Measurements from ENCODE around the gene PDXK. TPM values are rescaled to one million over a fixed set of nuclear protein-coding genes. Genes with fewer than 3 reads are reported as not detected.

PDXK gene
- total RNA-seq, 1 experiment from 2014 or later, result 104 TPM

DNA sequence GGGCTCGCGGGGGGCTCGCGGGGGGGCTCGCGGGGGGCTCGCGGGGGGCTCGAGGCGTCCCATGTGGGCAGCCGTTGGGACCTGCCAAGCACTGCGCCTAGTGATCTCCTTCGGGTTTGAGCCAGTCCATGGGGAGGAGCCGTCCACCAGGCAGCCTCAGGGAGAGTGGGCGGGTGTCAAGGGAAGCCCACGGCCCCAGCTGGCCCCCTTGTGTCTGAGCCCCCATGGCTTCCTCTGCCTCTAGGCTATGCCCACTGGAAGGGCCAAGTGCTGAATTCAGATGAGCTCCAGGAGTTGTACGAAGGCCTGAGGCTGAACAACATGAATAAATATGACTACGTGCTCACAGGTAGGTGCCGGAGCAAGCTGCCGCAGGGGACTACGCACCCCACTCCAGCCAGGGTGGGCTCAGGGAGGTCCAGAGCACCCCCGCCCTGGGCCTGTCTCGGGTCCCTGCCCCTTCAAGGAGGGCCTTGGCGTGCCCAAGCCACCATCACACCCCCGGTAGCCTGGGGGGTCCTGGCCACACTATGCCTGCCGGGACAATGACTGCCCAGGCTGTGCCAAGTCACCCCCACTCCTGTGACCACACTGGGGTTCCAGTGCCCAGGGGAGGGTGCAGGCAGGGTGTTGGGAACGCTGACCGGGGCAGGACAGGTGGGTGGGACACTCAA, 22.6 kb downstream of the PDXK start:
- no peak for DNase-seq (ENCODE audit: low read depth)

GRCh38 chr21:43743947-43744346, 25.0 kb downstream of the PDXK start:
- no peak for DNase-seq (ENCODE audit: low read depth)

- DNase-seq (ENCODE audit: low read depth), result no peak
These were observed 25.8 kb downstream of the PDXK start for GRCh38 chr21:43744725-43745124.

- DNase-seq (ENCODE audit: low read depth), result no peak
These were observed 27.0 kb downstream of the PDXK start for GRCh38 chr21:43745772-43746517.

- DNase-seq (ENCODE audit: low read depth), result no peak
These were observed 29.7 kb downstream of the PDXK start for GRCh38 chr21:43748622-43749021.

DNA sequence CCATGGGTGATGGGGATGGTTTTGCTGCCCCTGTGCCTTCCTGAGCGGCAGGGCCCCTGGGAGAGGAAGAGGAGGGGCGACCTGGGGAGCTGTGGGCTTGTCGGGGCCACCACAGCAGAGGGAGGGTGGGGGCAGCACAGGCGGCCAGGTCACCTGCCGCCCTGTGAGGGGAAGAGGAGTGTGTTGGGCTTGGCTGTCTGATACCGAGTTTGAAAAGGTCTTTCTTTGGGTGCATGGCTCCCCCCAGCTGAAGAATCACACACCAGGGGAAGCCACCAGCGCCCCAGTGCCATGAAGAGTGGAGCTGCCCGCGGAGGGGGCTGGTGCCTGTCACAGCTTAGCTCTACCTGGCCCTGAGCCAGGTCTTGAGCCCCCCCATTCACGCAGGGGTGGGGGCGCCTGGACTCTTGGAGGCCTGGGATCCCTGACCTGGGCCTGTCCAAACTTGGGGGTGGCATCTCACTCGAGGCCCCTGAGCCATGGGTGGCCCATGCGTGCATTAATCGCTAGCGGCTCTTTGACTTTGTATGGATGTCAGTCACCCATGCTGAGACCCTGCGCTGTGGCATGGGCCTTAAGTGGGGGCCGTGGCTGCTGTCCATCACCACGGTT, 30.8 kb downstream of the PDXK start:
- DNase-seq (ENCODE audit: low read depth), result no peak

GRCh38 chr21:43750339-43751033, 31.6 kb downstream of the PDXK start:
- no peak for DNase-seq (ENCODE audit: low read depth)

- DNase-seq (ENCODE audit: low read depth), result no peak
These were observed 33.1 kb downstream of the PDXK start for GRCh38 chr21:43751955-43752591.

DNA sequence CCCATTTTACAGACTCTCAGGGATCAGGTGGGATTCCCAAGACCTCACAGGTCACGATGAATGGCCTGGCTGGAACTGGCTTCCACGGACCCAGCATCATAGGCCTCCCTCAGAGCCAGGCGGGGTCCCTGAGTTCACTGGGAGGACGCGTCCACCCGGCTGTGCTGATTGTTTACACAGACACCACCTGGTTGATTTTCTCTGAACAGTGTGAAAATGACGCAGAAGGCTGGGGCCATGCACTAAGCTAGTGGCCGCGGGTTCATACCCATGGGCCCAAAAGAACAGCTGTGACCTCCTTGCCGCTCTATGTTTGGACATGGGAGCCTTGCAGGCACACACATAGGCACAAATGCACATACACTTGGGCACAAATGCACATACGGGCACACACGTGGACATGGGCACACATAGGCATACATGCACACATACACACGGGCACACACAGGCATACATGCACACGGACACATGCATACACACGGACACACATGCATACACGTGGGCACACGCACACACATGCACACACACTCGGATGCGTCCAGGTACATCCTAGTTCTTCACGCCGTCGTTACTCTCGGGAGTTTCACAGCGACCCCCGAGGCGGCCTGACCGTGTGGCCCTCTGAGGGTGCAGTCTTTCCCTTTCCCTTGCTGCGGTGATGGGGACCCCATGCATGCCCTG, 34.0 kb downstream of the PDXK start:
- DNase-seq (ENCODE audit: low read depth), result no peak

GRCh38 chr21:43753439-43753799, 34.5 kb downstream of the PDXK start:
- no peak for DNase-seq (ENCODE audit: low read depth)

- no peak for DNase-seq (ENCODE audit: low read depth)
These were observed 36.2 kb downstream of the PDXK start for GRCh38 chr21:43754948-43755781.

DNA sequence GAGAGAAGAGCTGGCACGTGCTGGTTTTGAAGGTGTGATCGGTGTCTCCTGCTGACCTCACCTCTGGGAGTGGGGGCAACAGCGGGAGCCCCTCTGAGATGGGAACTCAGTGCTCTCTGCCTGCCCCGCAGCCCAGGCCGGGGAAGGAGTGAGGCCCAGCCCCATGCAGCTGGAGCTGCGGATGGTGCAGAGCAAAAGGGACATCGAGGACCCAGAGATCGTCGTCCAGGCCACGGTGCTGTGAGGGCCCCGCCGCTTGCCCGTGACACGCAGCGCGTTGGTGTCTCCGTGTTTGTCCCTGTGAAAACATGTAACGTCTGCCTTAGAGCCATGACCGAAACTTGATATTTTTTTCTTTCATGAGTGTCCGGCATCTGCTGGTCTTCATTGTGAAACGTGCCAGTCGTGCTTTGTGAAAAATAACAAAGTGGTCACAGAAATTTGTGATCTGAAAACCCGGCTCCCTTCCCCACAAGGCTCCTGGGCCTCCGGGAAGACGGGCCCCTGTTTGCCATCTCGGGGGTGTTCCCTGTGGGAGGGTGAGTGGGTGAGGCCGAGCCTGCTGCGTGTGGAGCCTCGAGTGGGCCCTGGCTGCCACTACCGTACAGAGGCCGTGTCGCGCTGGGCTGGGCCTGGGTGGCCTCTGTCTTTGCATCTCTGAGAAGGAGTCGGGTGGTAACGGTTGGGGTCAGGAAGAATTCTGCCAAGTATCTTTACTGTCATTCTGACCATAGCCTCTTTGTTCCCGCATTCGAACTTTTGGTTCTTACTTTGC, 37.1 kb downstream of the PDXK start:
- no peak for DNase-seq (ENCODE audit: low read depth)

- no peak for DNase-seq (ENCODE audit: low read depth)
These were observed 38.7 kb downstream of the PDXK start for GRCh38 chr21:43757601-43758000.

GRCh38 chr21:43758111-43758641, 39.2 kb downstream of the PDXK start:
- peak; percentile 52 for DNase-seq (ENCODE audit: low read depth)

GRCh38 chr21:43758811-43759210, 39.9 kb downstream of the PDXK start:
- DNase-seq (ENCODE audit: low read depth), result no peak

DNA sequence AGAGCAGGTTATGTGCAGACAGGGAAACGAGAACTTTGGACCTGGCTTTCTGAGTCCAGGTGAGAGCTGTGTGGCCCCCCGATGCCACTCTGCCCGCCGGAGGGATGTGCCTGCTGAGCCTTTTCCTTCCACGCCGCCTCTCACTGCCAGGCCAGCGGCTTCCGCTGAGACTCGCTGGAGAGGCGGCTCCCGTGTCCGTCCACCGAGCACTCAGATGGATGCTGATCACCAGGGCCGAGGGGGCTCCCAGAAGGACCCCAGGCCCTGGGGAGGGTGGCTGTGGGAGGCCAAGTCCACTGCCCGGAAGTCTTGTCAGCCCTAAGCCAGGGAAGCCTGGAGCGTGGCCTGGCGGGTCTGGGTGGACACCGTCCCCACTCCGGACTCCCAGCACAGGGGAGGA, 40.7 kb downstream of the PDXK start:
- no peak for DNase-seq (ENCODE audit: low read depth)

- DNase-seq (ENCODE audit: low read depth), result no peak
These were observed 41.5 kb downstream of the PDXK start for GRCh38 chr21:43760391-43760958.

DNA sequence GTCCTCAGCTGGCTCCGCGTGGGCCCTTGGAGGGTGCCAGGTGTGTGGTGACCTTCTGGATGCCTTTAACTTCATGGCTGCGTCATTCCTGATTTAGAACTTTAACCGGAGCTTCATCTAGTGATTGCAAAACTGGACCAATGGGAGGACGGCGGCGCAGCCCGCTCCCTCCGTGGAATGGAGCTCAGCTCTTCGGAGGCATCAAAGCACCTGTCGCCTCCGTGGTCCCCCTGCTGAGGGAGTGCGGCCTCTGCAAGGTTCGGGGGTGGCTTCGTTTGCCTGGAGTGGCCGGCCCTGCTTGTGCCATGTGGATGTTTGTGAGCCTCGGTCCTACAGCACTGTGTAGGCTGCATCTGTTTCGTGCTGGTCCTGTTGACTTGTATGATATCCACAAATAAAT, 43.0 kb downstream of the PDXK start:
- no peak for DNase-seq (ENCODE audit: low read depth)

All from Daoy (cell line).